Dedifferentiated amniotic fluid mesenchymal stem cell (primary cell): ENCODE measurements around the gene TMEM259.

Experiments
- DNase-seq: peaks from one replicate; pipeline ENCODE4 v3.0.0-alpha.2; 2016; ENCODE audit errors: extremely low spot score

The TMEM259 gene

GRCh38 chr19:1004204-1004802 is 16.6 kb downstream of the TMEM259 start:
- DNase-seq = no peak

- no peak for DNase-seq
Measured at GRCh38 chr19:1003283-1003682, 17.6 kb downstream of the TMEM259 start.

GRCh38 chr19:1002600-1002999 is 18.3 kb downstream of the TMEM259 start:
- no peak for DNase-seq

- no peak for DNase-seq
Measured at GRCh38 chr19:1001538-1002166, 19.3 kb downstream of the TMEM259 start.

- DNase-seq = no peak
Measured at GRCh38 chr19:1000591-1001537, 20.1 kb downstream of the TMEM259 start.

- peak; percentile 33 for DNase-seq
Measured at GRCh38 chr19:1000095-1000494, 20.8 kb downstream of the TMEM259 start, which contains the start of gene GRIN3B. TSS of gene GRIN3B (plus strand) at chr19:1000419. CDS start at chr19:1000438, 19 bp downstream.

GRCh38 chr19:999379-999719 is 21.6 kb downstream of the TMEM259 start:
- no peak for DNase-seq

- no peak for DNase-seq
Measured at GRCh38 chr19:998064-998463, 22.9 kb downstream of the TMEM259 start.

GRCh38 chr19:996051-996838 is 24.7 kb downstream of the TMEM259 start:
- no peak for DNase-seq

GRCh38 chr19:995051-995827 is 25.7 kb downstream of the TMEM259 start:
- no peak for DNase-seq

GRCh38 chr19:994516-994915 is 26.4 kb downstream of the TMEM259 start:
- DNase-seq = no peak

- DNase-seq = no peak
Measured at GRCh38 chr19:993831-994393, 27.0 kb downstream of the TMEM259 start.

- DNase-seq = no peak
Measured at GRCh38 chr19:993361-993830, 27.5 kb downstream of the TMEM259 start.

GRCh38 chr19:992670-993055 is 28.3 kb downstream of the TMEM259 start:
- DNase-seq = no peak

GRCh38 chr19:991932-992669 is 28.8 kb downstream of the TMEM259 start:
- no peak for DNase-seq

GRCh38 chr19:991174-991931 is 29.6 kb downstream of the TMEM259 start:
- no peak for DNase-seq

- DNase-seq = no peak
Measured at GRCh38 chr19:990746-991145, 30.2 kb downstream of the TMEM259 start.

- no peak for DNase-seq
Measured at GRCh38 chr19:990119-990571, 30.8 kb downstream of the TMEM259 start.
